SH-SY5Y (cell line): ENCODE data around the gene CACNA2D1.

ENCODE experiments used
- GATA2 ChIP-seq: IDR thresholded peaks from 2 replicates; pipeline ENCODE4 v1.6.1; 2011; ENCODE audit warnings: mild to moderate bottlenecking, low read depth, low read length
- GATA3 ChIP-seq: IDR thresholded peaks from 2 replicates; pipeline ENCODE4 v1.6.1; 2011; ENCODE audit warnings: low read depth, mild to moderate bottlenecking, low read length, moderate library complexity

The CACNA2D1 gene

GRCh38 chr7:82274681-82275080, 168.9 kb downstream of the CACNA2D1 start:
- TF ChIP-seq GATA2 (no peak), GATA3 (no peak)

GRCh38 chr7:82273886-82274285, 169.7 kb downstream of the CACNA2D1 start:
- TF ChIP-seq GATA2 (no peak), GATA3 (no peak)

GRCh38 chr7:82270870-82271269, 172.7 kb downstream of the CACNA2D1 start:
- TF ChIP-seq GATA2 (no peak), GATA3 (no peak)

GRCh38 chr7:82268632-82269031, 174.9 kb downstream of the CACNA2D1 start:
- peak; percentile 63 for TF ChIP-seq GATA2
- TF ChIP-seq GATA3: no peak

- peak; percentile 42 for TF ChIP-seq GATA3
- no peak for TF ChIP-seq GATA2
These were observed 177.5 kb downstream of the CACNA2D1 start for GRCh38 chr7:82266081-82266480.

GRCh38 chr7:82264783-82265305, 178.7 kb downstream of the CACNA2D1 start:
- peak; percentile 90 for TF ChIP-seq GATA2
- peak; percentile 87 for TF ChIP-seq GATA3

- TF ChIP-seq GATA3 (no peak; the same call in 1 of the 2 replicates), GATA2 (no peak)
These were observed 179.4 kb downstream of the CACNA2D1 start for GRCh38 chr7:82263920-82264782.

- TF ChIP-seq GATA2 (no peak), GATA3 (no peak)
These were observed 185.4 kb downstream of the CACNA2D1 start for GRCh38 chr7:82258181-82258580.

- TF ChIP-seq GATA2 (no peak), GATA3 (no peak)
These were observed 186.4 kb downstream of the CACNA2D1 start for GRCh38 chr7:82257118-82257695.

GRCh38 chr7:82255706-82256105, 187.9 kb downstream of the CACNA2D1 start:
- TF ChIP-seq GATA3 (no peak), GATA2 (no peak)

GRCh38 chr7:82250598-82250997, 193.0 kb downstream of the CACNA2D1 start:
- TF ChIP-seq GATA2 (no peak), GATA3 (no peak)

GRCh38 chr7:82249979-82250378, 193.6 kb downstream of the CACNA2D1 start:
- no peak for TF ChIP-seq GATA3
- TF ChIP-seq GATA2: no peak

GRCh38 chr7:82247814-82248433, 195.7 kb downstream of the CACNA2D1 start:
- TF ChIP-seq GATA3 (no peak; the same call in 1 of the 2 replicates), GATA2 (no peak)

- TF ChIP-seq GATA3 (no peak), GATA2 (no peak)
These were observed 198.5 kb downstream of the CACNA2D1 start for GRCh38 chr7:82244947-82245517.
